NCI-H146 treated with DMSO at 0.1 percent for 48 hours (cell line): Measurements from ENCODE around the gene DCTPP1.
A peak's percentile ranks its signal among the peaks of the same experiment; 100 is the strongest.

ENCODE experiments used
- DNase-seq: peaks from one replicate; lab custom pipeline; 2025; ENCODE audit not compliant: unreplicated experiment; lab: John Stamatoyannopoulos, UW

Gene DCTPP1

DNA sequence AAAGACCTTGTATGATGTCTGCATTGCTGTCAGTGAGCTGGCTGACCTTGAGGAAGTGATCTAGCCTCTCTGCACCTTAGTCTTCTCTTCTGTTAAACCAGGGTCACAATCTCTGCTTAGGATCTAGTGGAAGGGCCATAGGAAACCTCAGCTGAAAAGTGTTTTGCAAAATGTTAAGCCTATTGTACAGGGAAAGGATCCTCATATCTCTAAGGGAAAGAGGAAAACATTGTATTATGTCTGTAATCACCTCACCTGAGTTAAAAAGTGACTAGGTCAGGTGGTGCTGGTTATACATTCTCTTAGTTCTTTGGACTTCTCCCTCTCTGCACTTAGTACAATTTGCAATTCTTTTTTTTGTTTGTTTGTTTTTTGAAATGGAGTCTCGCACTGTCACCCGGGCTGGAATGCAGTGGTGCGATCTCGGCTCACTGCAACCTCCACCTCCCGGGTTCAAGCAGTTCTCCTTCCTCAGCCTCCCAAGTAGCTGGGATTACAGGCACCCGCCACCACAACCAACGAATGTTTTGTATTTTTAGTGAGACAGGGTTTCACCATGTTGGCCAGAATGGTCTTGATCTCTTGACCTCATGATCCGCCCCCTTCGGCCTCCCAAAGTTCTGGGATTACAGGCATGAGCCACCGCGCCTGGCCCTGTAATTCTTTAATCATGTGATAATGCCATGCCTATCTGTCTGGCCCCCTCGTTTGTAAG lies 17.8 kb upstream of the DCTPP1 start:
- no peak for DNase-seq

DNA sequence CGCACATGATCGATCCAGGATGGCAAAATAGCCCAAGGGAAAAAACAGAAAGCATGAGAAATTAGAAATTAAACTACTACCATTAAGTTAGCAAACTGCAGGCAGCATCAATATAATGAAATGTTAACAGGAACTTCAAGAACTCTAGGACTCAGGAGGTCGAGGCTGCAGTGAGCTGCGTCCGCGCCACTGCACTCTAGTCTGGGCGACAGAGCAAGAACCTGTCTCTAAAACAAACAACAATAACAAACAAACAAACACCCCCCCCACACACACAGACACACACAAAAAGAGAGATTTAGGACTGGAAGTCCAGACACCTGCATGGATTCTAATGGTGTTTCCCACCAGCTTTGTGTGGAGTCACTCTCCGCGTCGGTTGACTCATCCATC lies 16.4 kb upstream of the DCTPP1 start:
- no peak for DNase-seq

- DNase-seq = peak; percentile 97
These were observed 15.8 kb upstream of the DCTPP1 start, which contains the start of gene SEPHS2 for GRCh38 chr16:30445408-30446202. TSS of gene SEPHS2 (minus strand) at chr16:30445874. CDS start at chr16:30445727, 147 bp downstream.

GRCh38 chr16:30445149-30445407 lies 15.2 kb upstream of the DCTPP1 start:
- DNase-seq = no peak

DNA sequence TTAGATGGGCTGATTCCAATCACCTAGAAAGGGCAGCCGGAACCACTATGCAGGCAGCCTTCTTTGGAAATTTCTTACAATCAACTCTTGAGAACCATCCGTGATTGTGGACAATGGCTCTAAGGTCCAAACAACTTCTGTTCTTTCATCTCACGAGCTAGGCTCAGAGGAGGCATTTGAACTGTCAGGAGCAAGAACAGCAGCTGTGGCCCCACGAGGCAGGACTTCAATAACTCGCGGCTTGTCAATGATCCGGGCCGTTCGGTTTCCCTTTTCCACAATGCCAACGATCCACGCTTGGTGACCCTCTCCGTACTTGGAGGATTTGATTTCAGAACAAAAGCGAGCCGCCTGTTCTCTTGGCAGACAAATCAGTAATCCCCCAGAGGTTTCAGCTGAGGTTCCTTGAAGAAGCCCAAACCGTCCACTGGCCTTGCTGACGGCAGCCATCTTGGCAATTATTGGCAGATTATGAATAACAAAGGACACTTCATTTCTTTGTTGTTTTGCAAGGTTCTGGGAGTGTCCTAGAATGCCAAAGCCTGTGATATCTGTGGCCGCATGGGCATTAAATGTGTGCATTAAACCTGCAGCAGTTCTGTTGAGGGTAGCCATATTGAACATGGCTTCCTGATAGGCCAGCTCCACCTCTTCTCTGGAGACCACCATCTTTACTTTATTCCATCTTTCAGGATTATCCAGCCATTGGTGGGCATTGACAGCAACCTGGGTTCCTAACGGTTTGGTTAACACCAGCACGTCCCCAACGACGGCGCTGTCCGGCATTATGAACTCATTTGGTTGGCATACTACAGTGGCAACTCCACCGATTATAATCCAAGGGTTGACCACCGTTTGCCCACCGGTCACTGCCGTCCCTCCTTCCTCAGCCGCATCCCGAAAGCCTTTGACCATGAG lies 14.7 kb upstream of the DCTPP1 start:
- no peak for DNase-seq

DNA sequence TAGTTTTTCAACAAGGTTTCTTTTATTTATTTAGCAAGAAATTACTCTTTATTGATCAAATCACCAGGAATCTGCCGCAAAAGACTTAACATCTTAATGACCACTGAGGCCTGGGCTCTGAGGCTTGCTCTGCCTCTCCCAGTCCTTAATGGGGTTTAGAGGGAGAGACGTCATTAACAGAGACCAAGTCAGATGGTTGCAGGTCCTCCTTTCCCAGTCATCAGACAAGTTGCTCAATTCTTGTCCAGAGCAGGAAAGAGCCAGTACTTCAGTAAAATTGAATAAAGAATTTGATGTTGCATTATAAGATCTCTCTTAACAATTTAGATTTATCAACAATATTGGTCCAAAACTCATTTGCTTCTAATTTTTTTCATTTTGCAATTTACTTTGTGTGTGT lies 13.8 kb upstream of the DCTPP1 start:
- no peak for DNase-seq

DNA sequence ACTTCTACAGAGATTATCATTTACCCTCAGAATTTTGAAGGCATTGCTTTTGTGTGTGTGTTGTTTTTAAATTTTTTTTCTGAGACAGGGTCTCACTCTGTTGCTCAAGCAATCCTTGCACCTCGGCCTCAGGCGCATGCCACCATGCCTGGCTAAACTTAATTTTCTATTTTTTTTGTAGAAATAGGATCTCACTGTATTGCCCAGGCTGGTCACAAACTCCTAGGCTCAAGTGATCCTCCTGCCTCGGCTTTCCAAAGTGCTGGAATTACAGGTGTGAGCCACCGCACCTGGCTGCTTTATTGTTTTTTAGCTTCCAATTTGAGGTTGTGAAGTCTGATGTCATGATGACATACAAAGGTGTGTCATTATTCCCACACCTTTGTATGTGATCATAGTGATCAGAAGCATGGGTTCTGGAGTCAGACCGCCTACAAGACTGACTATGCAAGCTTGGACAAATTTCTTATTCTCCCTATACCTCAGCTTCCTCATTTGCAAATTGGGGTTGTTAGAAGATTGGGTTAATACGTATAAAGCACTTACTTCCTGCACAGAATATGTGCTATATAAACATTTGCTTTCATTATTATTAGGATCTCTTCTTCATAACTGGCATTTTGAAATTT lies 10.0 kb upstream of the DCTPP1 start:
- DNase-seq = no peak

DNA sequence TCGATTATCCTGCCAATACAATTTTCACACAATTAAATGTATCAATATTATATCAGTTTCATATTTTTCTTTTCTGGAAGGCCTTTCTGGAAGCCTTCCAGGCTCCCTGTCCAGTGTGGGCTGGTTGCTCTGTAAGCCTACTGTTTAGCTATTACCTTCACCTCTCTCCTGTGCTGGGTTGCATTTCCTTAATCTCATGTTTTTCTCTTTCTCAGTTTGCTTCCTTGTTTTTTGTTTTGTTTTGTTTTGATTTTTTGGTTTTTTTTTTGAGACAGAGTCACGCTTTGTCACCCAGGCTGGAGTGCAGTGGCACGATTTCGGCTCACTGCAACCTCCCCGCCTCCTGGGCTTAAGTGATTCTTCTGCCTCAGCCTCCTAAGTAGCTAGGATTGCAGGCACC lies 9.0 kb upstream of the DCTPP1 start:
- no peak for DNase-seq

GRCh38 chr16:30437511-30438046 lies 7.7 kb upstream of the DCTPP1 start:
- DNase-seq = peak; percentile 56

DNA sequence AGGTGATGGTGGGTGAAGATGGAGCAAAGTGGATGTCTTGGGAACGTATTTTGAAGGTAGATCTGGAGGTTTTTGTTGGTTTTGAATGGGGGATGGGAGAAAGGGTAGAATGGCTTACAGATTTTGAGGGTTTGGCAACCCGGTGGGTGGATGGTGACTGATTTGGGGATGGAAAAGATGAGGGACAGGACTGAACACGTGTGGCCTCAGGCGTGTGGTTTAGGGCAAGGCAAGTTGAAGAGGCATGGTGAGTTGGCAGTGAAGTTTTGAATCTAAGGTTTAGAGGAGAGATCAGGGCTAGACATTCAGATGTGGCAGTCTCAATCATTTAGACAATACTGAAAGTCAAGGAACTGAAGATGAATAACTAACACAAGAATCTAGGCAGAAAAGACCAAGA lies 5.0 kb upstream of the DCTPP1 start:
- DNase-seq = no peak

- DNase-seq = peak; percentile 53
These were observed 669 bp upstream of the DCTPP1 start for GRCh38 chr16:30430428-30430970.

- peak; percentile 53 for DNase-seq
These were observed 482 bp downstream of the DCTPP1 start for GRCh38 chr16:30429418-30429677.

GRCh38 chr16:30428055-30428454 lies 1.8 kb downstream of the DCTPP1 start:
- no peak for DNase-seq

DNA sequence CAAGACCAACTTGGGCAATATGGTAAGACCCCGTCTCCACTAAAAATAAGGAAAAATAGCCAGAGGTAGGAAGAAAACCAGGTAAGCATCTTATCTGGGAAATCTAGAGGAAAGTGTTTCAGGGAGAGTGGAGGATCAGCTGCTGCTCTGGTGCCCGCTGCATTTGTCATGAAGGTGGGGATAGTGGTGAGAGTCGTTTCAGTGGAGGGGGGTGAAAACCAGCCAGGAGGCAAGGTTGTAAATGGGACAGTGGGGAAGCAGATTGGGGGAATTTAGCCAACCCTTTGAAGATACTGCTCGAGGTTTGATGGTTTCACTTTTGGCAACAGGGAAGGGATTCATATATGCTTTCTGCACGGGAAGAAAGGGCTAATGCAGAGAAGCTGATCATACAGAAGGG lies 8.8 kb downstream of the DCTPP1 start:
- DNase-seq = no peak

GRCh38 chr16:30418350-30419181 lies 11.3 kb downstream of the DCTPP1 start:
- DNase-seq = no peak

GRCh38 chr16:30417529-30418349 lies 12.1 kb downstream of the DCTPP1 start:
- DNase-seq = peak; percentile 86

- no peak for DNase-seq
These were observed 13.0 kb downstream of the DCTPP1 start for GRCh38 chr16:30416624-30417528.

DNA sequence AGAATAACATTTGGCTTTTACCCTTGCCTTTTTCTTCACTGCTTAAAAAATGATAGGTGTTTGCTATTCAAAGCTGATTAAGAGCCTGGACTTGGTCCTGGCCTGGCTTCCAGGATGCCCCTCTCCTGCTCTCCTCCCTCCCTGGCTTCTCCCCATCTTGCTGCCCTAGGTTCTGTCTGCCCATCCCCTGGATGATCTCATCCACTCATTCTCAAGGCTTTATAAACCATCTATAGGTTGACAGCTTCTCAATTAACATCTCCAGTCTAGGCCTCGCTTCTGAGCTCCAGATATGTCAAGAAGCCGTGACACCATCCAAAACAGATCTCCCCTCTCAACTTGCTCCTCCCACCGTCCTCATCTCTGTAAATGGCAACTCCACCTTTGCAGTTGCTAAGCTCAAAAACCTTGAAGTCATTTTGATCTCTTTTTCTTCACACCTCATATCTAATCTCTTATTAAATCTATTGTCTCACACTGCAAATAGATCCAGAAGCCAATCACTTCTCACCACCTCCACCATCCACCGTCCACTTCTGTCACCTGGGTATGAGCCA lies 13.7 kb downstream of the DCTPP1 start:
- DNase-seq = no peak
